Left colon (tissue), 2 donors: ENCODE results near the gene MYH13. TPM values are rescaled to one million over a fixed set of nuclear protein-coding genes. Genes with fewer than 3 reads are reported as not detected.

Experiments used
- ATAC-seq: fragments of 200-7000 bp; cut with Tn5 transposase; one replicate; pipeline ENCODE4 v1.9.1; 2020; ENCODE audit warnings: mild to moderate bottlenecking, moderate library complexity
- DNase-seq, 2 donors: peaks; one replicate each; pipeline ENCODE4 v3.0.0-alpha.2; 2020
- intact Hi-C, 2 donors: fragments of 100-400 bp; cut with DNase I in 1 of 2; cut with micrococcal nuclease in 1 of 2; formaldehyde crosslinking; loops; one replicate each; pipeline versions ENCODE4 v1.11.2 to v1.14.0; 2022; cut with DNase I, micrococcal nuclease
- long read RNA-seq: library from polyadenylated mRNA; unstranded; transcript quantifications from one replicate; pipeline ENCODE4 v2.0.0, GENCODE V29; 2021
- total RNA-seq, 2 donors: library from RNA; stranded (reverse); fragmentation: NEBNext Ultra II Directional; extraction: Animal tissue kit (Norgen Biotek cat#: 25700); gene quantifications; one replicate each; pipeline ENCODE4 v1.2.1, GENCODE V29; 2021
- donor health status: DM: no; HTN: no; CAD: no.
- donor health status: DM: yes; HTN: yes; CAD: no.

The MYH13 gene
- total RNA-seq = under 1 TPM in 1 of 2 donors, not detected in 1; 0.03 TPM
- long read RNA-seq = 0 reads

DNA sequence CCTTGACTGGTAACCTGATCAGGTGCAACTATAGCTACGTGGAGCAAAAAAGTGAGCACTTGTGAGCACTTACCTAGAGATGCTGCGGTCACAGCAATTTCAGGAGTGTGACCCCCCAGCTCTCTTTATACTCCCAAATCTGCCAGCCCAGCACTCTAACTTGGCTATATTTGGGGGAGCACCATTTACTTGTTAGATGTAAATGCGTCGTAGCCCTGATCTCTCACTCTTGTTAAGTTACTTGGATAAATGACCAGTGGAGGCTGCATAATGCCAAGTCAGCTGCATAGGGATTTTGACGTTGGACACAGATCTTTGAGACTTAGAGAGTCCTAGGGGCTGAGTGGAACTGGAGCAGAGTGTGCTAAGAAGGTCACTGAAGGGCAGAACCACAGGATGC lies at the start of gene MYH13:
TSS of gene MYH13 (minus strand) at position 101 of the 400 bp plus-strand sequence. CDS start 8,476 bp downstream, outside the sequence.
- DNase-seq (no peak), ATAC-seq (no peak)
- intact Hi-C loops = no loop called here

DNA sequence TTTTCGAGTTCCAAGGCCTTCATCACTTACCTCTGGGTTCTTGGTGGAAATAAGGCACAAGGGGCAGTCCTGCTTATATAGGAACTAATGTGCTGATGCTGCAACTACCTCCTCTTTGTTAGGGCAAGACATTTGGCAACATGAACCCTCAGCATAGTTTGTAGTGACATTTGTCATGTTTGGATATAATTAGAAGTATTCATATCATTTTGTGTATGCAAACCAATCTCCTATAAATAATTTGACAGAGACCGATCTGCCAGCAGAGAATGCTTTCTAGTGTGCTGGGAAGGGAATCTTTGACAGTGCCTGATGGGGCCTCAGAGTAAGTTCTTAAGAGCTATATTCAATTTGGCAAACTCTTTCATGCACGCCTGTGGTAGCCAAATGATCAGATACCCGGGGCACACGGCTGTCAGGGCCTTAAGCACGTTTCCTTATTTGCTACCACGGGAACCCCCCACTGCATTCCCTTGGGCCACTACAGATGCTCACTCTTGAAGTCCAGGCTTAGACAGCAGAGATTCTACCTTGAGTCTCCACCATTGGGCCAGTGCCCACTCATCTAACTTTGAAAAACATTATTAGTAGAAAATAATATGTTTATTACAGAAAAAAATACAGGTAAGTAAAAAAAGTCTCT lies 49.2 kb upstream of the MYH13 start, which contains the start of gene MYH8:
TSS of gene MYH8 (minus strand) at position 51 of the 643 bp plus-strand sequence. CDS start 1,723 bp downstream, outside the sequence.
- ATAC-seq (no peak), DNase-seq (no peak)
- intact Hi-C loops = no loop called here

DNA sequence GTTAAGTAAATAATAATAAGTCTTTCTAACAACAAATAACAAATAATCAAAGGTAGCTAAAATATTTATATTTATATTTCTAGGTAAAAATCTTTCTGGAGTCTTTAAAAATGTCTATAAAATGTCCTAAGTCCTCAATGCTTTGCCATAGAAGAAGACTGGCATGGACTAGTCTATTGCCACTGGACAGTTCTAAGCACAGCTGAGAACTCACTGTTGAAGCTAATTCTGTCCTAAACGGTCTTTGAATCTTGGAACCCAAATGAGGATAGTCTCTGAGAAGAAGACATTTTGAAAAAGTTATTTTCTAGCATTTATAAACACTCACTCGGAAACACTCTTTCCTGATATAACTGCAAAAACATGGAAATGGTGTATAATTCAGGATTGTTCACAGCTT lies 48.4 kb upstream of the MYH13 start:
- intact Hi-C loops = no loop called here
- ATAC-seq = no peak

DNA sequence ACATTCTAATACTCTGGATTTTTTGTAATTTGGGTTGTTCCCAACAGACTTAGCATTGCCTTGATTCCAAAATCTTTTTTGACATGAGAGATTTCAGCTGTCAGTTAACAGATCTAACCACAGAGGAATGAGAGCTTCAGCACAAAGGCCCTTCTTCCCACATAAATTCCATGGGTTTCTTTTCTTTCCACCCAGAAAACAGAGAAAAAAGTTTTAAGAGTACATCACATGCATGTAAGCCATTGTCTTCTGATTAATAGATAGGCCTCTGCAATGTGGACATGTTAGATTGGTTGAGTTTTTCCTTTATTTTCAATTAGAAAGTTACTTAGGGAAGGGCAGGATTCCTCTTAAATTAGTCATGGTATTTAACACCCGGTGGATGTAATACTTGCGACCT lies 48.0 kb upstream of the MYH13 start:
- DNase-seq (no peak), ATAC-seq (no peak)
- intact Hi-C loops = no loop called here

More for the DNA sequence above, 48.4 kb upstream of the MYH13 start:
- DNase-seq = no peak

DNA sequence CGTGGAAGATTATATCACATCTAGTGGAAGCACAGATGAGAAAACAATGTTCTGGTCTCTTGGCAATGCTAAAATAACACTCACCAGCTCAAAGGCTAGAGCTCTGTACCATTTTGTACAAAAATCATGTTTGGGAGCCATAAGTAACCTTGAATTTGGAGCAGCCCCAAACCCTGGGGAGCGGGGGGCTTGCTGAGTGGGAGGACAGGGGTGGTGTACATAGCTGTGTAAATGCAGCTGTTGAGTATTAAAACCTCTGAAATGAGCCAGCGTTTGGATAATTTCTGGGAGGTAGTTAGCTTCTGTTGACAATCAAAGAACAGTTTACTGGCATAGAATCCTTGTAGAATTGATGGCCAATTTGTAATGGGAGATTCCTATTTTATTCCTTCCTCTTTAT lies 44.6 kb upstream of the MYH13 start:
- ATAC-seq = no peak
- intact Hi-C loops = no loop called here
- DNase-seq = no peak

DNA sequence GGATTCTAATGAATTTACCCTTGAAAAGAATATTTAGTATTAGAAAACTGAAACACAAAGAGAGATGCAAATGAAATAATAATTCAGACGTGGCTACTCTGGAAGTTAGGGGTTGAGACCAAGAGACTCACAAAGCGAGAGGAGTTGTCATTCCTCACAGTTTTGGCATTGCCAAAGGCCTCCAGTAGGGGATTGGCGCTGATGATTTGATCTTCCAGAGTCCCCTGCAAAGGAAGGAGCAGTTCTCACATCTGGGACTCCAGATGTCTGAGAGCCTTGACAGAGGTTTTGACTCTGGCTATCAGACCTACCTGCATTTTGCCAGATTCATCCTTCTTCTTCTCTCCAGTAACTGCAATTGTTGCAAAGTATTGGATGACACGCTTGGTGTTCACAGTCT lies 42.4 kb upstream of the MYH13 start:
- intact Hi-C loops = no loop called here
- DNase-seq (no peak), ATAC-seq (no peak)

DNA sequence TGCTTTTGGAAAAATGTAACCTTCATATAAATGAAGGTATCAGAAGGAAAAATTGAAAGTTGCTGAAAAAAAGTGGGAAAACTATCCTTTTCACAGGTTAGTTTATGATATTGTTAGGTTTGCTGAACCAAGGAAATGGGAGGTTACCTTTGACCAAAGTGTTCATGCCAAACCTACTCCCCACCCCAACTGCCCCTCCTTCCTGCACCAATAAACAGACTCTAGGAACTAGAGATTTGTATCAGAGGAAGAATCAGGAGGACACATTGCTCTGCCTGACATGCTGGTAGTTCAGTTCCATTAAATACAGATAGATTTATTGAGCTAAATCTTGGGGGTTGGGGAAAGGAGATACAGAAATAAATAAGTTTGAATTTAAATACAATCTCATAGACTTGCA lies 30.8 kb upstream of the MYH13 start:
- ATAC-seq (peak; percentile 100), DNase-seq (peak; percentile 27 to 45)
- intact Hi-C loops = no loop called here

DNA sequence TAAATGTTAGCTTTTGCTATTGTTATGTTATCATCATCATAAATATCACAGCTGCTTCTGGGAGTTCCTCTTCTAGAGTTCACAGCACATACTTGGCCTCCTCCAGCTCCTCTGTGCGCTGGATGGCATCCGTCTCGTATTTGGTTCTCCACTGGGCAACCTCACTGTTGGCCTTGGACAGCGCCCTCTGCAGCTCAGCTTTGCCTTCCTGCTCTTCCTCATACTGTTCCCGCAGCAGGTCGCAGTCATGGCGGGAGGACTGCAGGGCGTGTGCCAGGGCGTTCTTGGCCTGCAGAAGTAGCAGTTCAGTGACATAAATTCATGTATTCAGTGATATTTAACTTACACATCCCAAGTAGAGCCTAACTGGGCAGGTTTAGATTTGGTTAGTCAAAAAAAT lies 25.5 kb upstream of the MYH13 start:
- DNase-seq (no peak), ATAC-seq (no peak)
- intact Hi-C loops = no loop called here

DNA sequence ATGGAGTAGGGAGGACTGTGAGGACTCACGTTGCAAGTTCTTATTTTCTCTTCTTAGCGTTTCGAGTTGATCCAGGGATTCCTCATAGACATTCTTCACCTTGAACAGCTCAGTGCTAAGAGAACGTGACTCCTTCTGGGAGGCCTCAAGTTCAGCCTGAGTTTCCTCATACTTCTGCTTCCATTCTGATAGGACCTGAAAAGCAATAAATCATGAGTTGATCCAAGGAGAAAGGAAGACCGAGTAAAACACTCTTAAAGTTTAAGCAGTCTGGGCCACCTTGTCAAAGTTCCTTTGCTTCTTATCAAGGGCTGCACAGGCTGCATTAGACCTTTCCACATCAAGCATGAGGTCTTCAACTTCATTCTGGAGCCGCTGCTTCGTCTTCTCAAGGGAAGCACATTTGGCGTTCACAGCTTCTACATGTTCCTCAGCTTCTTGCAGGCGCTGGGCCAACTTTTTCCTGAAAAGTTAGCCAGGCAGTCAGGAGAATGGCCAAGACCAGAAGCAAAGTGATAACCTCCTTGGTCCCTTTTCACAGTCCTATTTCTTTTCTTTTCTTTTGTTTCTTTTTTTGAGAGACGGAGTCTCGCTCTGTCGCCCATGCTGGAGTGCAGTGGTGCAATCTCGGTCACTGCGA lies 23.8 kb upstream of the MYH13 start:
- ATAC-seq = no peak
- intact Hi-C loops = no loop called here
- no peak for DNase-seq

DNA sequence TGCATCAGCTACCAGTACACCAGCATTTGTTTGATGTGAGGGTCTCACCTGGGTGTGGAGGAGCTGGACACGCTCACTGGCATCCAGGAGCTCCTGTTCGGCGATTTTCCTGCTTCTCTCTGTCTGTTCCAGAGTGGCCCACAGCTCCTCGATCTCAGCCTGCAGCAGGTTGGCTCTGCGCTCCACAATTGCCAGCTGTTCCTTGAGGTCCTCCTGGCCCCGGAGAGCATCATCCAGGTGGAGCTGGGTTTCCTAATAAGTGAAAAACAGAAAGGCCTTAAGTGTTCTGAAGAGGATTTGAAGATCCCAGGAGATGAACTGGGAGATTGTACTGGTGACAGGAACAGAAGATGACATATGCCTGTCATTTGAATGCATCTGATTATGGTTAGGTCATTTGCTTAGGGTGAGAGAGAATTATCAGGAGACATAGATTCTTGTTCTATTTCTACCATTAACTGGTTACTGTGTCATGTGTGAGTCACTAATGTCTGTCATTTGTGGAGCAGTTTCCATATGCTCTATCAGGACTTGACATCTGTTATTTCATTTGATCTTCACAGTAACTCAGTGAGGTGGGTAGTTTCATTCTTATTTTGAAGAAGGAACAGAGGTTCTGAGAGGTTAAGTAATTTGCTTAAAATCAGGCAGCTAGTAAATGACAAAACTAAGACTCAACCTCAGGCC lies 21.5 kb upstream of the MYH13 start:
- intact Hi-C loops = no loop called here
- no peak for DNase-seq
- ATAC-seq = no peak

DNA sequence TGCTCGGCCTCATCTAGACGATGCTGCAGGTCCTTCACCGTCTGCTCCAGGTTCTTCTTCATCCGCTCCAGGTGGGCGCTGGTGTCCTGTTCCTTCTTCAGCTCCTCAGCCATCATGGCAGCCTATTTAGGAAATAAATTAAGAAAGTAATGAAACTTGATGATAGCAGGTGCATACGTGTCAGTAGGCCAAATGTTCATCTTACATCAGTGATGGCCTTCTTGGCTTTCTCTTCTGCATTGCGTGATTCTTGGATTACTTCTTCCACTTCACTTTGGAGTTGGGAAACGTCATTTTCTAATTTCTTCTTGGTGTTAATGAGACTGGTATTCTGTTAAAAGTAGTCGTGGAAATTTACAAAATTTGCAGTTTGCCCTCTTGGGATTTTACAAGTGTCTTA lies 20.1 kb upstream of the MYH13 start:
- intact Hi-C loops = no loop called here

DNA sequence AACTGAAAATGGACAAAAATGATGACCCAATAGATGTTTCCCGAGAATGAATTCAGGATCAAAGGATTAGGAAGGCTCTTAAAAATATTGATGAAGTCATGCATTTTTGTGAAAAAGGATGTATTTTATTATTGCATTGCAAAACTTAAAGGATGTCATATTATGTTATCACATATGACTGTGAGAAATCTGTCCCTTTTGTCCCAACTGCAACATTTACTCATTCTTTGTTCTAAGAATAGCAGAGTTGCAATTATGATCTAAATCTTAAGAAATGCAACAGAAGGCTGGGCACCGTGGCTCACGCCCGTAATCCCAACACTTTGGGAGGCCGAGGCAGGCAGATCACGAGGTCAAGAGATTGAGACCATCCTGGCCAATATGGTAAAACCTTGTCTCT lies 13.1 kb upstream of the MYH13 start:
- intact Hi-C loops = no loop called here
- DNase-seq = no peak
- no peak for ATAC-seq

More for the DNA sequence above, 20.1 kb upstream of the MYH13 start:
- DNase-seq (no peak), ATAC-seq (no peak)

DNA sequence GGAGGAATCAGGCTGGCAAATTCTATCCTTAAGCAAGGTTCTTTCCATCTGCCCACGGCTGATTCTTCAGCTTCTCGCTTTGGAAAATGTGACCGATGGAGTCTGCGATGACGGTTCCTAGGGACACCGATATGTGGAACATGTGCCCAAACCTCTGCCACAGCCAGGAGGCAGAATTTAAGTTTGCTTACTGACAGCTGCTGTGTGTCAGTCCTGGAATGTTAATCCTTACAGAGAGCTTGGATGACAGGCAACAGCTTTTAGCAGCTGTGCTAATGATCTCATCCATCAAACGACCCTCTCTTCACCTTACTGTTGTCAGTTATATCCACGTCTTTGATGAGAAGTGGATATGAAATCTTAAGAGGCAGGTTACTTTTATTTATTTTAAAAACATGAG lies 11.4 kb upstream of the MYH13 start:
- intact Hi-C loops = no loop called here
- DNase-seq (no peak), ATAC-seq (no peak)

DNA sequence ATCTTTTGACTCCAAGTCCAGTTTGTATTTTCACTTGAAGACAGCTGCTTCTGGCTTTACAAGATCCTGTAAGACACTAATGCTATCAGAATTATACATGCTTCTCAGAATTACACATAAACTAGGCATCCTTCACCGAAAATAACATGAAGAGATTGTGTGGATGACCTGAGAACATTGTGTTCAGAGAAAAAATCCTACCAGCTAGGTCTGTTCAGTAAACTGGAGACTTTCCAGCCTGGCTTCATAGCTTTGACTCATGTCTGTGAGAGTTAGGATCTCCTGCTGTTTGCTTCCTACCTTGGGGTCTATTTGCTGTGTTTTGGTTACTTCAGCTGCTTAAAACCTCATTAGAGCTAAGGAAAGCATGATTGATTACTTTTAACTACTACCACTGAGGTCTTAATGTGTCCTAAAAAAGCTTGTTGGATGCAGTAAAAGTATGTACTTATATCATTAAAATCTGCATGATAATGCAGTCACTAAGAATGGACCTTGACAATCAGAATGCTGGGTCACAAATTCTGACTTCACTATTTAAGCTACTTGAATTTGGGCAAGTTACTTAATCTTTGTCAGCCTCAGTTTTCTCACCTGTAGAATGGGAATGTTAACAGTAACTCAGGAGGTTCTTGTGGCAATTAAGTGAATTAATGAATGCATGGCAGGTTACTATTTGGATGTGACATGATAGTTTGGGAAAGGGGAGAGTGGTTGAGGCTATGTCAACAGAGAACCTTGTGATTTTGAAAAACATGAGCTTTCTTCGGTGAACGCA lies 8.0 kb upstream of the MYH13 start:
- intact Hi-C loops = no loop called here
- ATAC-seq = no peak

DNA sequence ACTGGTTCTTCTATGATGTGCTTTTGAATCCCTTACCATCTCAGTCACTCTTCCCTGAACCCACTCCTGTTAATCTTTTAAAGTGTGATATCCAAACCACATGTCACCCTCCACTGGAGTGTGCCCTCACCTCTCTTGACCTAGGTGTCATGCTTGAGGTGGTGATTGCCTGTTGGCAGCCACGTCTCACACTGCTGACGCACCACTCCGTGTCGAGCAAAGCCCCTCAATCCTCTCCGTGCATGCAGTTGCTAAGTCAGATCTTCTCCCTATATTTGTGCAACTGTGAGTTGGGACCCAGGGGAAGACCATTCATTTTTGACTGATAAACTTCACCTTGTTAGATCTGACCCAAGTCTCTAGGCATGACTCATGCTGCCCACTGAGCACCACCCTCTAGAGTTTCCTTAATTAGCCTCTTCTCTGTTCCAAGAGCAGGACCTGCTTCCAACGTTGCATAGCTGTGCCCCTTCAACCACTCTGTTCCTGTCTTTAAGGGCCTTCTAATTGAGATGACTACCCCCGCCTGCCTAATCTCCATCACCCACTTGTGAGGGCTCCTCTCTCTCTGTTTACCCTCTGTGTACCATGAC lies 2.7 kb downstream of the MYH13 start:
- DNase-seq (no peak), ATAC-seq (no peak)
- intact Hi-C loops = no loop called here

More for the DNA sequence above, 8.0 kb upstream of the MYH13 start:
- DNase-seq = no peak

DNA sequence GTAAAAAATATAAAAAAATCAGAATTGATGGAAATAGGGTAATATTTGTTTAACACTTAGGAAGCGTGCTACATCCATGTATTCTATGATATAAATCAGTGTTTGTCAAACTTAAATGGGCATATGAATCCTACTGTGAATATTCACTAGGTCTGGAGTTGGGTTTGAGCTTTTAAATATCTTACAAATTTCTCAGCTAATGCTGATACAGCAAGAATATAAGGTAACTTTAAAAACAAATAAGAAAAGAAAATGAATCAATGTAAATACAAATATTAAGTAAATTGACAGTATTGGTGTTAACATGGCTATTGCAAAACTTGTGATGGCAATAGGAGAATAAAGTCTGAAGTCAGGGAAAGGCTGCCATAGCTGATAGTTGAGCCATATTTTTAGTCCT lies 3.6 kb downstream of the MYH13 start:
- intact Hi-C loops = no loop called here
- DNase-seq = no peak
- no peak for ATAC-seq

DNA sequence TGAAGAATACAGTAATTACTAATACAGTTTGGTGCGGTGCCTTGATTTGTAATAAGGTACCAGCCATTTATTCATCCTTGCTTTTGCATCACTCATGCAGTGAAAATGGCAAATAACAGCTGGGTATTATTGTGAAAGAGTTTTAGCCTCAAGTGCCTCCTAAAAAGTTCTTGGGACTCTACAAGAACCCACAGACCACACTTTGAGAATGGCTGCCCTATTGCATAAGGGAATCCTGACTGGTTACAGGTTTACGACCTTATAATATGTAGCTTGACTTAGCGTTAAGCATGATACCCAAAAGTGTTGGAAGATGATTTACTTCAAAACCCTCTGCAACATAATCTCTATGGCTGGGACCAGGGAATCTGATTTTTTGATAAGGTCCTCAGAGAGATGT lies 4.2 kb downstream of the MYH13 start:
- intact Hi-C loops = no loop called here
- ATAC-seq (no peak), DNase-seq (no peak)

DNA sequence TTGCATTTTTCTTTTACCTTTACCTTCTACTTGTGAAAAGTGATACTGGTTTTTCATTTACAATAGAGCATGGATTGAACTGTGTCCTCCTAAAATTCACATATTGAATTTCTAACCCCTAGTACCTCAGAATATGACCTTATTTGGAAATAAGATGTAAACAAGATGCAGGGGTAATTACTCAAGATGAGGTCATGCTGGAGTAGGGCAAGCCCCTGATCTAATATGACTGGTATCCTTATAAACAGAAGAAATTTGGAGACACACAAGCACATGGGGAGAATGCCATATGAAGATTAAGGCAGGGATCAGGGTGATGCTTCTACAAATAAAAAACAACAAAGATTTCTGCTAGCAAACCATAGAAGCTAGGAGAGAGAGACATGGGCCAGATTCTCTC lies 12.2 kb downstream of the MYH13 start:
- intact Hi-C loops = no loop called here
- ATAC-seq = no peak
- no peak for DNase-seq

DNA sequence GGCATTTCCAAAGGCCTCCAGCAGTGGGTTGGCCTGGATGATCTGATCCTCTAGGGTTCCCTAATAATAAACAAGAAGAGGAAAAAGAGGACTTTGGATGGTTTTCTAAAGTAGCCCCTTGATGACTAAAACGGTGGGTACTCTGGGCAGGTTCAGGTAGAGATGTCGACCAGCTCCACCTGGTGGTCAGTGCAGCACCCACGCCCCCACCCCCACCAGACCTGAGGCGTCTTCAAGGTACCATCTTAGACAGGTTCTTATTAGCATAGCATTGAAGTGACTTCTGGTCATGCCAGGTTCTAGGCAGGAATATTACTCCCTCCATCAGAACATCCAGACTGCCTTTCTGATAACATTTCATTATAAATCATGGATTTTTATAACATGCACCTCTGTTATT lies 15.0 kb downstream of the MYH13 start:
- peak in 1 of 2 donors; percentile 19 for DNase-seq
- intact Hi-C loops = no loop called here
- ATAC-seq = no peak
